Measurements from ENCODE around the gene QKI.
"Not testable (repeated sequence)": the region's sequence is repeated elsewhere in the genome, so short reads cannot be mapped to it uniquely, and the experiment has no call there.

Gene QKI

DNA sequence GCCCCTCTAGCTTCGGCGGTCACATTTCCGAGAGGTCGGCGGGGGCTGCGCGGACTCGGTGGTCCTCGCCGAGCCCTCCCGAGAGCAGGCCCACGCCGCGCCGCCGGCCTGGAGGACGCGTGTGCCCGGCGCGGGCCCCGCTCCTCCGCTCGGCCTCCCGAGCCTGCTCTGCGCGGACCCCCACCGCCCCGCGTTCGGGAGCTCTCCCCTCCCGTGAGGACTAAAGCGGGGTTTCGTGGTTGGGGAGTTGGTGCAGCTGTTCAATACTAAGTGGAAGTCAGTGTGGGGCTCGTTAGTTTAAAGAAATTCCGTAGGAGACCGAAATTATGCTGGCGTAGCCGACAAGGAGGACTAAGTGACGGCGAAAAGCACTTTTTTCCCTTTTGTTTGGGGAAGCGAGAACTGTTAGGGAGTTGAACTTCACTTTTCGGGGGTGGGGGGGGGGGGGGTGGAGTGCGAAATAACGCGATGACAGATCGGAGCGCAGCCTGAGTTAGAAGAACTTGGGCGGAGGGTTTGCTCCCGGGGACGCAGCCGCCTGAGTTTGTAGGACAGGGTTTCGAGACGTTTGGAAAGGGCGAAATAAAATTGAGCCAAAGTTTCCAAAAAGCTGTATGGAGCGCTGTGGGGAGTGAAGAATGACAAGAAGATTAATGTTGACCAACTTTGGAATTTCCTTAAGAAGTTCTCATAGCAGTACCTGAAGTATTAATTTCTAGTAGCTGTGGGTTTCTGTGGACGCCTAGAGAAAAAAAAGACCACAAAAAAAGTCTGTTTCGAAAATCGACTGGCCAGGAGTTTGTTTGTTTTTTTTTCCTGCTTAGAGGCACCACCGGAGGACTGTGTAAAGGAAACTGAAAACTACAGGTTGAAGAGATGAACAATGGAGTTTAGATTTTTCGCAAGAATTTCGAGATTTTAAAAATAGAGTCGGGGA lies 1.4 kb downstream of the QKI start:
- peak; percentile 11 for DNase-seq

DNA sequence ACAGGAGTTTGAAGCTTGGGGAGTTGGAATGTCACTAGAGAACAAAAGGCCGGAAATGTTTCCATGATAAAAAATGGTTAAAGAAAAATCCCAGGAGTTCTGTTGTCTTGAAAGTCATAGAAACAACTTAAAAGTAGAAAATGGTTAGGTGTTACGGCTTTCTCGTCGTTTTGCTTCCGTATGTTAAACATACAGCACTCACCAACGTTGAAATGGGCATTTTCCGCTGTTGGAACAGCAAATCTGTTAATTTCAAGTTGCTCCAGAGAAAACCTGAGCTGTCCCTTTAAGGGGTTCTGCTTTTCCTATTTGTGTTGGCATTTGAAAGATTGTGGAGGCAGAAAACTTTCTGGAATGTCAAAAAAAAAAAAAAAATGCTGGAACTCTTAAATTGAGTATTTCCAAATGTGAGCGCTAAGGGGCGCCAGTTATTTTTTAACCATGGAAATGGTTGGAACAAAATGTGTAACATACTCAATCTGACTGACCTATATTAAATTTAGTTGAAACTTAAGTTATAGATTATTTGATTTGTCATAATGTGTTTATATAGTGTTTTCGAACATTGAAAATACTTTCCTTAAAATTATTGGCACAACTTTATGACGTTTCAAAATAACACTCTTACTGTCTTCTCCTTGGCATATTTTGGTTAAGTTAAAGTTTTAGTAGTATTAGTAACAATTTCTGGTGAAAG lies 2.2 kb downstream of the QKI start:
- DNase-seq, result peak; percentile 19

DNA sequence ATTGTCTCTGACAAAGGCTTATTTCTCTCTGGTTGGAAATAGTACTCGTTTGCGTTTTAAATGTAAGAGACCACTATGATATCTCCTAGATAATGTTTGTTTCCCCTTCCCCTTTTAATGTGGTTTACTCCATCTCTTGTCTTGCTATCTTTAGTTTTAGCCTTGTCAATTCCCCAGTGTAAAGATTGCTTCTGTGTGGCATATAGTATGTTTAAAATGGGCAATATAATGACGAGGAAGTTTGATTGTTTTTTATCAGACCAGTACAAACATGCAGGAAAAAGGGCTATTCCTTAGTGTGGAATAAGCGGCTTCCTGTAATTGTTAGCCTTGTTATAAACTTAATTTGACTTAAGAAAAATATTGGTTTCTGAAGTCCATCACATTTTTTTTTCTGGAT lies 3.1 kb downstream of the QKI start:
- no peak for DNase-seq

DNA sequence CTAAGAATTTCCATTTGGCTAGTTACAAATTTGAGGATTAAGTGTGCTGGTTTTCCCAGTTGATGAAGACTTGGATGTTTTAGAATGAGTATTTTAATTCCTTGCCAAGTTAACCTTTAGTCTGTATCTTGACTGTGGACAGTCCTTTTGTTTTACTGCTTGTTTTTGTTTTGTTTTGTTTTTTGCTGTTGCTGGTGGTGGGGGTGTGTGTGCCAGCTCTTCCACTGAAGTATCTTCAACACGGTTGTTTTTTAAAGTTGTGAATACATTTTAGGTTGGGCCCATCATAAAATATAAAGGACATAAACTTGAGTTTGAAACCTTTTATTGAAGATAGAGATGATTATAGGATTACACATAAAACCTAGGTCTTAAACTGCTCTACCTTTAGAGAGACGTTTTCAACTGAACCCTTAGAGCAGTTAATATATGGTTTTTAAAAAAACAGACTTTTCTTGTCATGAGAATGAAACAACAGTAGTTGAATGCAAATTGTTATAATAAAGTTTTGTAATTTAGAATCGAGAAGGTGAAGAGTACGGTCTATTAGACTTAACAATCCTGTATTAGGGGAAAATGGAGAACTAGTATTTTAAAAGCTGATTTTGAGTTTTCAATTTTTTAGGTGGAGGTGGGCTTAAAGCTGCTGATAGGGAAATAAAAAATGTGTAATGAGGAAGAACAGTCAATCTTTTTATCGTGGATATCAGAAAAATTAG lies 4.0 kb downstream of the QKI start:
- no peak for DNase-seq

DNA sequence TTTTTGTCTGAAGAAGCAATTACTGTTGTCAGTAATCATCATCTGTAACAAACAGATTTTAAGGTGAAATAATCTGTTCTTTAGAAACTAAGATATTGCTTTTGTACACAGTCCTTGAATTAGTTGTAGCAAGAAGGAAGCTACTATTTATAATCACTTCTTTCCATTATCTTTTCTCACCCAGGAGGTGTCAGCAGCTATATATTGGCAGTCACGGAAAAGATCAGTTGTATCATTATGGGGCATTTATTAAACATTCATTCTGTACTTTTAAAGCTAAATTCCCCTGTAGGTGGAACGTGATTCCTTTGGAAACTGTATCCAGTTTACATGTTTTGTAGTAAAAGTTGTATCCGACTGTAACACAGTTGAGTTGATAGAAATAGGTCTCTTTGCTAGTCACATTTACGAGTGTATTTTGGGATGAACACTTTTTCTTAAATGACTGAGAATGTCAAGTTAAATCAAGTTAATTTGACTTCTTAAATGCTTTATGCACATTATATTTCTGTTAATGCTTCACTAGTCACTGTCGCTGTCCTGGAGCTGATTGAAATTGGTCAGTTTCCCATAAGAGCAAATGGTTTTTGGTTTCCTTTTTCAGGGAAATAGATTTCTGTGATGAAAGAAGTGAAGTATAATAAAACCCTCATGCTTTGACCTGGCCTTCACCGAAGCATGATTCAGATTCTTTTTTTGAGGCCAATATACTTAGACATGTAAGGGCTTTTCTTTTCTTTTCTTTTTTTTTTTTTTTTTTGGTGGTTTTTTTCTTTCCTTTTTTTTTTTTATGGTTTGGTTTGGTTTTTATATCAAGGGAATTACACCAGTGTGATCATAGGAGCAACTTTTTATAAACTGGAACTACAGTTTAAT lies 5.1 kb downstream of the QKI start:
- DNase-seq, result no peak

DNA sequence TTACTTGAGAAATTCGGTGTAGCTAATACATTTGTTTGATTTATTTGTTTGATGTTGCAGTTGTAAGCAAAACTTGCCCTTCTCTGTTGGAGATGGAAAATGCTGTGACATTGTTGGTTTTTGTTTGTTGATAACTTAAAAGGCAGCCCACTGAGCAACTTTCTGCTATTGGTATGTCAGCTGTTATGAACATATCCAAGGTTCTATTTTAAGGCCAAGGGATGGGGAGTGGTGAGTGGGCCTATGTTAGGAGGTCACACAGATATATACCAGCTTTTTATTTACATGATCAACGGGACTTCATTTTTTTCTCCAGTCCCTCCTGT lies 5.7 kb downstream of the QKI start:
- no peak for DNase-seq

DNA sequence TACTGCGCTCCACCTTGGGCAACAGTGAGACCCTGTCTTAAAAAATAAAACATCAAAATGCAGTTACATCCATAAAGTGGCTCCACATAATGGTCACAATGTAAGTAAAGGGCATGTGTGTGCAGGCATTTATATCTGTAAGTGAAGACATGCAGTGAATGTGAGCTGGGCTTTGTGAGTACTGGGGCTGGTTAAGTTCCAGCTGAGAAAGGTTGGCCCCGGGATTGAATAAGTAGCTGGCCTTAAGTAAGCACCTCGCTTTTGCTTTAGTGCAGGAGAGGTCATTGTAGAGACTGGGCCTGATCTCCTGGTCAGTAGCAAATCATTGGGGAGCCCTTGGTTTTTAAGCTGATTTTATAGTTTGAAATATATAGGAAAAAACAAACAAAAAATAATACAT lies 8.0 kb downstream of the QKI start:
- DNase-seq, result no peak

DNA sequence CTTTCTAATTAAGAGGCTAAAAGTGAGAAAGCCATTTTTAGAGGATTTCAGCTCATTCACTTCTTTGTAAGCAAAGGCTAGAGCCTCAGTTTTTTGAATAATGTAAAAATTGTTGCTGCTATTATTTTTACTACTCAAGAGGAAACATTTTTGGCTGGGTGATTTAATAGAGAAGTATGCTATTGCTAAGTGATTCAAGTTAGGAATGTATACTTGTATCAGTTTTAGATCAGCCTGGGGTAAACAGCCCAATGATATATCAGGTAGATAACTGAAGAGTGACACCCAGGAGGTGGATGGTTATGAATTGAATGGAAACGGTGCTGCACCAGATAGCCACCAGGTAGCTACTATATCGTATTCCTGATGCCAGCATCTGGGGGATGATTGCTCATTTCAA lies 9.2 kb downstream of the QKI start:
- no peak for DNase-seq

DNA sequence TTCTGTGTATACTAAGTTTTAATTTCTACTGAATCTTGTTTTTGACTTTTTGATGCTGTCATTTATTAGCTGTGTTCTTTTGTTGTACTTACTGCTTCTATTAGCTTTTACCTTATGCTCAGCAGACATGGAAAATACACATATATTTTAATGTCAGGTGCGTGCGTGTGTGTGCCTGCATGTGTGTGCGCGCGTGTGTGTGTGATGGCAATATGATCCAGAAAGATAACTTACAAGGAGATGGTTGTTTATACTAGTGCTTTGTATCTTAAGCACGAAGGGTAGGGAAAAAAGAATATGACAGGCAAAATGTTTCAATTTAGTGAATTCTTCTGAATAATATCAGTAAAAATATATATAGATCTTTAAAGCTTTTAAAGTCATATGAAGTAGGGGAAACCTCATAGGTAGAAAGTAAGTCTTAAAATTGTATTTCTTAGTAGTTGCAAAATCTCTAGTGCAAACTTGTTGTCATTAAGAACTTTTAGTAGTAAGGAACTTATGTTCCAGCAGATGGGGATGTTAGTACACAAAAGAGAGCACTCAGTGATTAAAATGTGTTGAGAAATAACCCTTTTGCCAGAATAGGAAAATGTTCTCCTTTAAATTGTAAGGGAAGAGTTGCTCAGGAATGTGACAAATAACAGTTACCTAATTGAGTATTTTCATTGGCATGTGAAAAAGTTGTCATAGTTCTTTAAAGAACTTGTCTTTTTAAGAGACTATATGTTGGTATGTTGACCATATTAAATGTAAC lies 13.2 kb downstream of the QKI start:
- no peak for DNase-seq

DNA sequence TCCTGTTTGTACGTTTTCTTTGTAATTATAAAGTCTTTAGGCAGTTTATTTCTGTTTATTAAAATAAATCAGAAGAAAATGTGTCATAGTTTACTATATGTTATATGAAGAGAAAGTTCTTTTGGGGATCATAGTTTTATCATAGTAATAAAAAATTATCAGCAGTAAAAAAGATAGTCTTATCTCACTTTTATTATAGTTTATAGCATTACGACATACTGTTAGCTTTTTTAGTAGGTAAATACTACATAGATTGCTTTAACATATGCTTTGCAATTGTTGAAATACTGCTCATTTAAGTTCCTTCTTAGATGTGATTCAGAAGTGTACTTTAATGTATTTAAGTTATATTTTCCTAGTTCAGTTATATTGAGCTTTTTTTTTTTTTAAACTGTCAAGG lies 13.9 kb downstream of the QKI start:
- DNase-seq, result no peak

DNA sequence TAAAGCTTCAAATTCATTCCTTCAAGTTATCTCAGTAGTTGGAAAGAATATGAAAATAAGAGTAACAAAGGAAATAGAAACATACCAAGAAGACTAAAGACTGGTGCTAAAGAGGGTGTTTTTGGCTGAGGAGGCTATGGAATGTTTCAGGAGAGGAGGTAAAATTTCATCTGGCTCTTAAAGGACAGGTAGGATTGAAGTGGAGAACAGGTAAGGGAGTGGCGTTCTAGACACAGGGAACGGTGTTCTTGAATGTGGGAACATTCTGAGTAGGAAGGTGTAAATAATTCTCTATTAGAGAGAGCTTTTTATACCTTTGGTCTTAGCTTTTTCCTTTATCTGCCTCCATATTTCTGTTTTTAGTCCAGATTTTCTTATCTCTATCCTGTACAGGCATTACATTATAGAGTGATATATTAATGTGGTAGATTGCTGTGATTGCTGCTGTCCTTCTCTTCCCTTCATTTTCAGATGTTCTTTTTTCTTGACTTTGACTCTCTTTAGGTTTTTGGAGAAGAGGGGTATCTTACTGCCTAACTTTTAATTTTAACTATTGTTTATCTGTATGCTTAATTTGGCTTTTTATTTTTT lies 15.4 kb downstream of the QKI start:
- no peak for DNase-seq

DNA sequence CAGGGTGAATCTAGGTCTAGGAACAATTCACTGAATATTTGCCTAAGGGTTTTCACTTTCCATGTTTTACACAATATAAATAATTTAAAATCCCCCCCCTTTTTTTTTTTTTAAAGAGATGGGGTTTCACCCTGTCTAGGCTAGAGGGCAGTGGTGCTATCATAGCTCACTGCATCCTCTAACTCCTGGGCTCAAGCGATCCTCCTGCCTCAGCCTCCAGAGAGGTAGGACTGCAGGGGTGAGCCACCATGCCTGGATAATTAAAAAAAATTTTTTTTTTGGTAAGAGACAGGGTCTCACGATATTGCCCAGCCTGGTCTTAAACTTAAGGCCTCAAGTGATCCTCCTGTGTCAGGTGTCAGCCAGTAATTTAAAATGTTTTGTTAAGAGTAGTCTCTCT lies 17.8 kb downstream of the QKI start:
- no peak for DNase-seq

DNA sequence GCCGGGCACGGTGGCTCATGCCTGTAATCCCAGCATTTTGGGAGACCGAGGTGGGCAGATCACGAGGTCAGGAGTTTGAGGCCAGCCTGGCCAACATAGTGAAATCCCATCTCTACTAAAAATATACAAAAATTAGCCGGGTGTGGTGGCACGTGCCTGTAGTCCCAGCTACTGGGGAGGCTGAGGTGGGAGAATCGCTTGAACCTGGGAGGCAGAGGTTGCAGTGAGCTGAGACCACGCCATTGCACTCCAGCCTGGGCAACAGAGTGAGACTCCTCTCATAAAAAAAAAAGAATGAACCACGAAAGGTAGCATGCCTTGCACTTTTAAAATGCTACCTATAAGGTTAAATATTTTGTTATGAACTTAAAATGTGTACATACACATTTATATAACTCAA lies 19.0 kb downstream of the QKI start:
- DNase-seq, result not testable (repeated sequence)

DNA sequence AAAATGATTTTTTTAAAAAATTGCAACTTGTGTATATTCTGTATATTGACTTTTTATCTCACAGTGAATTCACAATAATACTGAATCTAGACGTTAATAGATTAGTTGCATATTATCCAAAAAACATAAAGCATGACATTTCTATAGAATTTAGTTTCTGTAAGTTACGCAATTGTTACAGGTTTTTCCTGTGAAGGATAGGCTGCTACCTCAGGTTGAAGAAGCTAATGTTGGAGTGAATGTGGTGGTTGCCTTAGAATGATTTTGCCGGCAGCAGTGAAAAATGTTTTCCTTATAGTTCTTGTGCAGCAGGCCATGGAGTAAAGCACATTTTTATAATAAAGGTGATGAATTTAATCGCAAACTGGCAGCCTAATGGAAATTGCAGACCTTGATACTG lies 20.5 kb downstream of the QKI start:
- no peak for DNase-seq

DNA sequence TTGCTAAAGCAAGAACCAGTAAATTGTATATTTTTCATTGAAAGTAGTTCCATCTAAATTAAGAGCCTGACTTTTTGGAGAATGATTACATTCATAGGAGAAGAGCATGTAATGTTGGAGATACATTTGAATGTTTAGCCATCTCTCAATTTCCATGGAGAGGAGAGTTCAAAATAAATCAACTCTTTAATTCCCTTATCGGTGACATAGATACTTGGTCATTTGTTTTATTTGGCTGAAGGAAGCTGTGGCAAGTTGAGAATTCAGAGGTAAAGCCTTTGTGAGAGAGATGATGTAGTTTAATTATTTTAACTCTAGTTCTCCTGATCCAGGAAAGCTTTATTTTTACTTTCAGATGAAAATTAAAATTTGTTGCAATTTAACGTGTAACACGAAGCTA lies 22.3 kb downstream of the QKI start:
- no peak for DNase-seq

DNA sequence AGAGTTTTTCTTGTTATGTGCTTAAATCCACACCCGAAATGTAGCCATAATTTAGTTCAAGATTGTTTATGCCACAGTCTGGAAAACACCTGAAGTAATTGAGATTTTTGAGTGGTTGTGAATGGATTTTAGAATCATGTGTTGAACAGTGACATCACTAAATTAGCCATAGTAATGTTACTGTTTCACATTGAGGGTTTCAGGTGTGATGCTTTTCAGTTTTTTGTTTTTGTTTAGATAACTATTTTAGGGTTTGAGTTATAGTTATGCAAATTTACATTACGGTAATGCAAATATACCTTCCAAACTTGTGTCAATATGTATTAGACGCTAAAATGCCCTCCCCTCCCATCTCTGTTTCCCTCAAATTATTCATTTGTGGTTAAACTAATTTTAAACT lies 22.9 kb downstream of the QKI start:
- no peak for DNase-seq

DNA sequence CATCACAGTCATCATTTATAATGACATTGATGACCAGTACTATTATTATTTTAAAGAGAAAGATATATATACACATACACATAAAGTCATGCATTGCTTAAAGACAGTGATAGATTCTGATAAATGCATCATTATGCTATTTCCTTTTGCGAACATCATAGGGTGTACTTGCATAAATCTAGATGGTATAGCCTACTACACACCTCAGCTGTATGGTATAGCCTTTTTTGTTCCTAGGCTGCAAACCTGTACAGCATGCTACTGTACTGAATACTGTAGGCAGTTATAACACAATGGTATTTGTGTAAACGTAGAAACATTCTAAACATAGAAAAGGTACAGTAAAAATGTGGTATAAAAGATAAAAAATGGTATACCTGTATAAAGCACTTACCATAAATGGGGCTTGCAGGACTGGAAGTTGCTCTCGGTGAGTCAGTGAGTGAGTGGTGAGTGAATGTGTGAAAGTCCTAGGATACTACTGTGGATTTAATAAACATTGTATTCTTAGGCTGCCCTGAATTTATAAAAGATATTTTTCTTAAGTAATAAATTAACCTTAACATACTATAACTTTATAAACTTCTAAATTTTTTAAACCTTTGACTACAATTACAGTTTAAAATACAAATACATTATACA lies 23.9 kb downstream of the QKI start:
- no peak for DNase-seq

DNA sequence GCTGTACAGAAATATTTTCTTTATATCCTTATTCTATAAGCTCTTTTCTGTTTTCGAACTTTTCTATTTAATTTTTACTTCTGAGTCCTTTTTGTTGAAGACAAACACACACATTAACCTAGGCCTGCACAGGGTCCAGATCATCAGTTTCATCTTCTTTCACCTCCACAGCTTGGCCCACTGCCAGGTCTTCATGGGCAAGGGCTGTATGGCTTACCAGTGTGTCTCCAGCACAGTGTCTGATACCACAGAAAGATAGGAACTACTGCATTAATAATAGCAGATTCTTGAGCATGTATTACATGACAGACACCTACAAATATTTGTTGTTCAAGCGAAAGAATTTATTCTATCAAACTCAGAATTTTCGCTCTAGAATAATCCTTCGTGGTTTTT lies 24.4 kb downstream of the QKI start:
- DNase-seq, result peak; percentile 17

DNA sequence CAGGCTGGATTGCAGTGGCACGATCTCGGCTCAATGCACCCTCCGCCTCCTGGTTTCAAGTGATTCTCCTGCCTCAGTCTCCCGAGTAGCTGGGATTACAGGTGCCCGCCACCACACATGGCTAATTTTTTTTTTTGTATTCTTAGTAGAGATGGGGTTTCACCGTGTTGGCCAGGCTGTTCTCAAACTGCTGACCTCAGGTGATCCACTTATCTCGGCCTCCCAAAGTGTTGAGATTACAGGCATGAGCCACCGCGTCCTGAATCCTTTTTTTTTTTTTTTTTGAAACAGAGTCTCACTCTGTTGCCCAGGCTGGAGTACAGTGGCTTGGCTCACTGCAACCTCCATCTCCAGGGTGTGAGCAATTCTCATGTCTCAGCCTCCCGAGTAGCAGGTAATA lies 24.9 kb downstream of the QKI start:
- not testable (repeated sequence) for DNase-seq

DNA sequence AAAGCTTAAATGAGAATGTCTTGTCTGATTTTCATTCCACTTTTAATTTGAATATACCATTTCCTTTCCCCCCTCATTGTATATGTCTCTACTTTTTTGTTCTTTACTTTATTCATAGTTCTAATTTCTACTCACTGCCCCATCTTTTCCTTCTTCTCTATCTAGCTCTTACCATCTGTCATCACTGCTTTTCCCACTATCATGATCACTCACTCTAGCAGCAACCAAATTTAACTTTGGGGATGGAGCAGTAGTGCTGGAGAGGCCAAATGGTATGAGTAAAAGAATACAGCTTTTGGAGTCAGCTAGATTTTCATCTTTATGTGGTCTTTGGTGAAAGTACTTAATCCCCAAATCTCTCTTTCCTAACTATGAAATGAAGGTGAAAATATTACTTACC lies 25.5 kb downstream of the QKI start:
- no peak for DNase-seq

DNA sequence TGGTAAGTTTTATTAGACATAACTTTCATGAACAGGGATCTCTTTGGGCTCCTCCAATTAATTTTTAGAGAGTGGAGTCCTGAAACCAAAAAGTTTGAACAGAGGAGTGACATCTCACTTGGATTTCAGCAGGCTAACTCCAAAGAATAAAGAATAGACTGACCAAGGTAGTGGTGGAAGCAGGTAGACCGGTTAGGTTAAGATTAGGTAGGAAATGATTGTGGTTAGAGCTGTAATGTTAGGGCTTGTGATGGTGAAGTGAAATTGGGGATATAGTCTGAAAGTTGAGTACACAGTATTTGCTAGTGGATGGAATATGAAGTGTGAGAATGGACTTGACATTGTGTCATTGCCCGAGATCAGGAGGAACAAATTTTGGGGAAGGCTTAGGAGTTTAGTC lies 27.8 kb downstream of the QKI start:
- DNase-seq, result no peak
